Vagina (tissue), 2 donors: ENCODE measurements around the gene SDCCAG8.

Experiments used
- POLR2A ChIP-seq, 2 donors: fragments of 450-650 bp; IDR thresholded peaks; one replicate each; pipeline ENCODE4 v1.6.1; 2017; ENCODE audit warnings: antibody characterized with exemption in 2 of 2, mild to moderate bottlenecking in 2 of 2, moderate library complexity in 2 of 2
- POLR2AphosphoS5 ChIP-seq, 2 donors: sonication (generic); formaldehyde crosslinking; IDR thresholded peaks; one replicate each; pipeline ENCODE4 v1.9.0; 2017; ENCODE audit warnings: antibody characterized with exemption in 2 of 2, mild to moderate bottlenecking in 2 of 2, low read depth in 1 of 2; ENCODE audit not compliant: insufficient read depth in 1 of 2
- TF ChIP-seq, protein P1 (sequence below), 3 experiments: fragments of 450-650 bp in 2 of 3; fragments of 200-600 bp in 1 of 3; sonication (generic) in 1 of 3; IDR thresholded peaks; one replicate each; pipeline ENCODE4 v1.5.1; 2017 to 2019; ENCODE audit warnings: antibody characterized with exemption in 3 of 3, mild to moderate bottlenecking in 2 of 3, moderate library complexity in 2 of 3

DNA sequence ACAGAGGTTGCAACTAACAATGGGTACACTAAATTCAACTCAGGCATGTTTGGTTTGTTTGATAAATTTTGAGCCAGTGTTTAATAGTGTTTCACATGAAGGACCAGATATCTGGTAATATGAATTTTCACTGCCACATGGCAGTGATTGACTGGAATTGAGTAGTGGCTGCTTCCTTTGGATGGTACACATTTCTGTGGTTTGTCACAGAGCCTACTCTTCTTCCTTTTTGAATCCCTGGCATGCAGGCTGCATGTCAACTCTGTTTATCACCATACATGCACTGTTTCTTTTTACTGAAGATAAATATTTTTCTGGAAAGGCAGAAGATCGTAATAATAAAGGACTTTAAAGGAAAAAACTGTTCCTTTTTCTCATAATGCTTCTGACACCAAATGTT, 35.5 kb downstream of the SDCCAG8 start:
- TF ChIP-seq, protein P1, sequence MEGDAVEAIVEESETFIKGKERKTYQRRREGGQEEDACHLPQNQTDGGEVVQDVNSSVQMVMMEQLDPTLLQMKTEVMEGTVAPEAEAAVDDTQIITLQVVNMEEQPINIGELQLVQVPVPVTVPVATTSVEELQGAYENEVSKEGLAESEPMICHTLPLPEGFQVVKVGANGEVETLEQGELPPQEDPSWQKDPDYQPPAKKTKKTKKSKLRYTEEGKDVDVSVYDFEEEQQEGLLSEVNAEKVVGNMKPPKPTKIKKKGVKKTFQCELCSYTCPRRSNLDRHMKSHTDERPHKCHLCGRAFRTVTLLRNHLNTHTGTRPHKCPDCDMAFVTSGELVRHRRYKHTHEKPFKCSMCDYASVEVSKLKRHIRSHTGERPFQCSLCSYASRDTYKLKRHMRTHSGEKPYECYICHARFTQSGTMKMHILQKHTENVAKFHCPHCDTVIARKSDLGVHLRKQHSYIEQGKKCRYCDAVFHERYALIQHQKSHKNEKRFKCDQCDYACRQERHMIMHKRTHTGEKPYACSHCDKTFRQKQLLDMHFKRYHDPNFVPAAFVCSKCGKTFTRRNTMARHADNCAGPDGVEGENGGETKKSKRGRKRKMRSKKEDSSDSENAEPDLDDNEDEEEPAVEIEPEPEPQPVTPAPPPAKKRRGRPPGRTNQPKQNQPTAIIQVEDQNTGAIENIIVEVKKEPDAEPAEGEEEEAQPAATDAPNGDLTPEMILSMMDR (IDR thresholded peaks at IDR 0.05) = no peak
- no peak for TF ChIP-seq POLR2AphosphoS5 (IDR thresholded peaks at IDR 0.05; ENCODE audit: insufficient read depth in 1 of 2, low read depth in 1 of 2)
- TF ChIP-seq POLR2A (IDR thresholded peaks at IDR 0.05) = no peak
